ENCODE measurements around the gene GPC6. TPM values are rescaled to one million over a fixed set of nuclear protein-coding genes. Genes with fewer than 3 reads are reported as not detected.

The GPC6 gene
- polyA plus RNA-seq, 2 donors: 0.16 to 0.22 TPM

DNA sequence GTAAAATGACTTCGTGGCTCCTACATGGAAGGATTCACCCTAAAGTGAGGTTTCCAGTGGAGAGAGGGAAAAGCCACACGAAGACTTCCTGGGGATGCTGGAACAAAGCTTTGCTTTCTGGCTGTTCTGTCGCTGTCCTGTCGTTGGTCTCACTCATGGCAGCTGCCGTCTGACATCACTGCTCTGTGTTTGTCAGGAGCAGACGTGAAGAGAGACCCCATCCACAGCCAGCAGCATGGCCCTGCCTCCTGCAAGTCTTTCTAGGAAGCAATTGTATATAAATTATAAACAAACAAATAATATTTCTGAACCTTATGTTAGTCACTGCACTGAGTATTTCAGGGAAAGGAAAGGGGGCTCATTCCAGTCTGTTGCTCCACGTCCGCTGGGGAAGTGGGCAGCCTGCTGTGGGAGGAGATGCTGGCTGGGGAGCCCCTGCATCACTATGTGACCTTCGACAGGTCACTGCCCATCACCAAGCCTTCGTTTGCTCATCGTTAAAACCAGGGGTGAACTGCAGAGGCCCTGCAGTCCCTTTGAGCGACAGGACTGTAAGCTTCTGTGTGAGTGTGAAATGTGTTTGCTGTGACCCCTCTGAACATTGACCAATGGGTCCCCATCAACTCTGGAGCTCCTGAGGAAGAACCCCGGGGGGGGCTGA, 1101.9 kb downstream of the GPC6 start:
- H3K27me3 ChIP-seq (ENCODE audit: control insufficient read depth in 1 of 2, insufficient read depth in 2 of 2, low read length in 2 of 2): no peaks in the 10 kb centered on the region
- H3K9me3 ChIP-seq (ENCODE audit: control insufficient read depth in 2 of 2, insufficient read depth in 1 of 2, low read depth in 1 of 2, low read length in 1 of 2): no peaks in the 10 kb centered on the region
- WGBS, 2 donors: 84 to 87% methylated on average over 13 of the region's 13 CpGs
- H3K4me3 ChIP-seq (ENCODE audit: low read depth in 1 of 2, low read length in 2 of 2): no peak overlapping the region
- peak overlapping the region in 1 of 2 donors; percentile 28 for H3K27ac ChIP-seq (ENCODE audit: low read depth in 2 of 2, low read length in 1 of 2)
- no peaks in the 10 kb centered on the region for H3K36me3 ChIP-seq (ENCODE audit: control insufficient read depth in 2 of 2, insufficient read depth in 2 of 2, low read length in 1 of 2)
- H3K4me1 ChIP-seq (ENCODE audit: control insufficient read depth in 2 of 2, insufficient read depth in 2 of 2, low read length in 1 of 2): peaks cover 0 to 5% of the 10 kb centered on the region in 2 donors

DNA sequence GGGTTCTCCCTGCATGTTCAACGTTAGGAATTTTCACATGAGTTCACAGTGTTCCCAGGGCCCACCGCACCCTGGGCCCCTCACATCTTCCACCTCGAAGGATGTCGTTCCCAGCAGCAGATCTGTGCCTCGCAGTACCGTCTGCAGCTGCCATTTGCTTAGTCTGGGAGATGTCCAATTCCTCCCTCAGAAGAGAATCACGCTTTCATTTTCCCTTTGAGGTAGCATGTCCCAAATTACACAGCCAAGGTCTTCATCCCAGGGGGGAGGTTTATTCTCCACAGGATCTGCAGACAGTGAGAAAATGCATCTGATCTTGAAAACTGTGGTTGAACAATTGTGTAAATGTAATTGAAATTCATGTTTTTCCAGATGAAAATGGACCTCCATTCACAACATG, 1102.7 kb downstream of the GPC6 start:
- Histone ChIP-seq H3K27me3 (ENCODE audit: control insufficient read depth in 1 of 2, insufficient read depth in 2 of 2, low read length in 2 of 2) (no peaks in the 10 kb centered on the region), H3K9me3 (ENCODE audit: control insufficient read depth in 2 of 2, insufficient read depth in 1 of 2, low read depth in 1 of 2, low read length in 1 of 2) (no peaks in the 10 kb centered on the region), H3K27ac (ENCODE audit: low read depth in 2 of 2, low read length in 1 of 2) (peak overlapping the region in 1 of 2 donors; percentile 4), H3K36me3 (ENCODE audit: control insufficient read depth in 2 of 2, insufficient read depth in 2 of 2, low read length in 1 of 2) (no peaks in the 10 kb centered on the region), H3K4me3 (ENCODE audit: low read depth in 1 of 2, low read length in 2 of 2) (no peak overlapping the region), H3K4me1 (ENCODE audit: control insufficient read depth in 2 of 2, insufficient read depth in 2 of 2, low read length in 1 of 2) (peaks cover 0 to 5% of the 10 kb centered on the region in 2 donors)
- 62 to 66% methylated on average over 7 of the region's 7 CpGs for WGBS, 2 donors

DNA sequence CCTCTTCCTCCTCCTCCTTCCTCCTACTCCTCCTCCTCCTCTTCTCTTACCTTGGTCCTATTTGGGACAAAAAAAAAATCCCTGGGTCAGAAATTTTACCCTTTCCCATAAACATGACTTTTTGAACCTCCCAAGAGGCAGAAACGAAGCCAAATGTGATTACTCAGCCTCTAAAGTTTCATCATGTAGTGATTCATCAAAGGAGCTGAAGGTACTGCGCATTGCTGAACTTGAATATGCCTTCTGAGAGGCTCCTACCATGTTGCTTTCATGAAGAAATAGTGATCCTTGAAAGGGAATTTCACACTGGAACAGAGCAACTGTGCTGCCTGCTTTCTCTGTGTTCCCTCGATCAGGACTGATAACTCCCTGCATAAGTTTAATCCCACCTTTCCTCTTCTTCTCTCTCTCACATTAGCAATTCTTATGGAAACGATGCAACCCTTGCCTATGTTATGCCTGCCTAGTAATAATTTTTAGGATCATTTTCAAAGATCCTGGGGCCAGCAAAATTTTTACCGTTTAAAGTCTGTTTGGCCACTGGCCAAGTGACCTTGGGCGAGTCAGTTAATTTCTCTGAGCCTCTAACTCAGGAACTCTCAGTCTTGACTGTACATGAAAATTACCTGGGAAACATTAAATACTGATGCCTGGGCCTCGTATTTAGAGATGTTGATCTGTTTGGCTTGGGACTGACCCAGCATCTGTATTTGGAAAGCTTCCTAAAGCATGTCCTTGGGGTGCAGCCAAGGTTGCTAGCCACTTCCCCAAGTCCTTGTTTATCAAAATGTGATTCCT, 1103.3 kb downstream of the GPC6 start:
- H3K9me3 ChIP-seq (ENCODE audit: control insufficient read depth in 2 of 2, insufficient read depth in 1 of 2, low read depth in 1 of 2, low read length in 1 of 2): no peaks in the 10 kb centered on the region
- H3K27me3 ChIP-seq (ENCODE audit: control insufficient read depth in 1 of 2, insufficient read depth in 2 of 2, low read length in 2 of 2): no peaks in the 10 kb centered on the region
- no peak overlapping the region for H3K4me3 ChIP-seq (ENCODE audit: low read depth in 1 of 2, low read length in 2 of 2)
- peak overlapping the region; percentile 49 to 65 for H3K27ac ChIP-seq (ENCODE audit: low read depth in 2 of 2, low read length in 1 of 2)
- peaks cover 0 to 5% of the 10 kb centered on the region in 2 donors for H3K4me1 ChIP-seq (ENCODE audit: control insufficient read depth in 2 of 2, insufficient read depth in 2 of 2, low read length in 1 of 2)
- 33 to 40% methylated on average over 7 of the region's 7 CpGs for WGBS, 2 donors
- H3K36me3 ChIP-seq (ENCODE audit: control insufficient read depth in 2 of 2, insufficient read depth in 2 of 2, low read length in 1 of 2): no peaks in the 10 kb centered on the region

DNA sequence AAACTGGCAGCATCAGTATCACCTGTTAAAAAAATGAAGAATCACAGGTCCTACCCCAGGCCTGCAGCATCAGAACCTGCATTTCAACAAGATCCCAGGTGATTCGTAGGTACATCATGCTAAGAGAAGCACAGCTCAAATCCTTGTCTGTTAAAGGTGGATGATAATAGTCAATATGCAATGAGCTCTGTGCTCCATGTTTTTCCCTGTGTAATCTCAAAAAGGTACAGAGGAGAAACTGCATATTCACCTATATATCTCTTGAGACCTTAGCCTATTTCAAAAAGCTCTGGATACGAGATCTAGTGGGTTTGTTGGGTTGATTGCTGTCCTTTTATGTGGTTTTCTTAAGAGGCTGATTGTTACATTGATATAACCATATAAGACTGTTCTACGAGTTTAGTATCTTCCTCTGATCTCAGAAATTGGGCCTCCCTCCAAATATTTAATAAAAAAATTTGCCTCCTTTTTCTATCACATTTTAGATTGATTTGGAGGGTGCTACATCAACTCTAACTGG, 1104.0 kb downstream of the GPC6 start:
- no peaks in the 10 kb centered on the region for H3K36me3 ChIP-seq (ENCODE audit: control insufficient read depth in 2 of 2, insufficient read depth in 2 of 2, low read length in 1 of 2)
- WGBS, 2 donors: 70 to 79% methylated on average over 3 of the region's 3 CpGs
- H3K27me3 ChIP-seq (ENCODE audit: control insufficient read depth in 1 of 2, insufficient read depth in 2 of 2, low read length in 2 of 2): no peaks in the 10 kb centered on the region
- H3K27ac ChIP-seq (ENCODE audit: low read depth in 2 of 2, low read length in 1 of 2): no peak overlapping the region
- H3K4me1 ChIP-seq (ENCODE audit: control insufficient read depth in 2 of 2, insufficient read depth in 2 of 2, low read length in 1 of 2): peaks cover 0 to 5% of the 10 kb centered on the region in 2 donors
- H3K9me3 ChIP-seq (ENCODE audit: control insufficient read depth in 2 of 2, insufficient read depth in 1 of 2, low read depth in 1 of 2, low read length in 1 of 2): no peaks in the 10 kb centered on the region
- no peak overlapping the region for H3K4me3 ChIP-seq (ENCODE audit: low read depth in 1 of 2, low read length in 2 of 2)

DNA sequence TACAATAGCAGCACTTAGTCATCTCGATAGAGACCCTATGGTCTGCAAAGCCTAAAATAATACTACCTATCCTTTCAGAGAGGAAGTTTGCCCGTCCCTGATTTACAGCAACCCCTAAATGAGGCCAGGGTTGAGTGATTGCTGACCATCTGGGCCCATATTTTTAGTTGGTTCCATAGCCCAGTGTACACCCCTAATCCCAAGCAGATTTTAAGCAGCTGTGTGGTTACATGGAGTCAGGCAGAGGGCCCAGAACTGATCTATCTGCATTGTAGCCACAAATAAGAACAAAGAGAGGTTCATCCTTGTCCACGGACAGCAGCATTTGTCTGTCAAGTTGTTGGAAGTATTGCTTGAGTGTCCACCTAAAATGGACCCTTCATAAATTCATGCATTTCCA, 1104.7 kb downstream of the GPC6 start:
- 81 to 83% methylated on average over 3 of the region's 3 CpGs for WGBS, 2 donors
- no peak overlapping the region for H3K4me3 ChIP-seq (ENCODE audit: low read depth in 1 of 2, low read length in 2 of 2)
- H3K27me3 ChIP-seq (ENCODE audit: control insufficient read depth in 1 of 2, insufficient read depth in 2 of 2, low read length in 2 of 2): no peaks in the 10 kb centered on the region
- H3K4me1 ChIP-seq (ENCODE audit: control insufficient read depth in 2 of 2, insufficient read depth in 2 of 2, low read length in 1 of 2): peaks cover 0 to 5% of the 10 kb centered on the region in 2 donors
- no peaks in the 10 kb centered on the region for H3K36me3 ChIP-seq (ENCODE audit: control insufficient read depth in 2 of 2, insufficient read depth in 2 of 2, low read length in 1 of 2)
- H3K9me3 ChIP-seq (ENCODE audit: control insufficient read depth in 2 of 2, insufficient read depth in 1 of 2, low read depth in 1 of 2, low read length in 1 of 2): no peaks in the 10 kb centered on the region
- H3K27ac ChIP-seq (ENCODE audit: low read depth in 2 of 2, low read length in 1 of 2): no peak overlapping the region

DNA sequence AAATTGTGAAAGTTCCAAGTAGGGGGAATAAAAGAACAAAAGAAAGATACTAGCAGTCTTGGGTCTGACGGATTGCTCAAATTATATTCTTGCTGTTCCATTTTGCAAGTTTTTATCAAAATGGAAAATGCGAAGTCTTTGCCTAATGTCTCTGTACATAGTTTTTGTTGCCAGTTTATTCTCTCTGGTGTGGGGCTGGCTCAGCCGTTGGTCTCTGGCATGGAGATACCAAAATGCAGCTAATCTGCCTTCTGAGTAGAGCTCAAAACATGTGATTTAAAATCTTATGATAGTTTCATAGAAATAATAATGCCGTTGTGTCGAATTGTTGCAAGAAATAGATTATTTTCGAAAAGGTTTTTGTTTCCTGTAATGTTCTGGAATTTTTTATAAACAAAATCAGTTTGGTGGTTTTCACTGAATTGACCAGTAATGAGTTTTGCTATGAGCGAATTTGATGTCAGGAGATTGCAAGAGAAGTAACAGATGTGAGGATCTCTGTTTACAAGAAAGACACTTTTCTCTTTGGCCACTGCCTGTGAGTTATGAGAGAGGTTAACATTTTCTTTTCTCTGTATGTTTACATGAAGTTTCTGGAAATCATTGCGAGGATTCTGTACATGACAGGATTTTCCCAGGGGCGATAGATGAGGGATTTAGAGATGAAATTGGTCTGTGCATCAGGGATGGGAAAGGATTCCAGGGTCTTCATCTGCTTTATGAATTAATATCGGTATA, 1105.9 kb downstream of the GPC6 start:
- WGBS, 2 donors: 74 to 75% methylated on average over 10 of the region's 10 CpGs
- peaks cover 0 to 5% of the 10 kb centered on the region in 2 donors for H3K4me1 ChIP-seq (ENCODE audit: control insufficient read depth in 2 of 2, insufficient read depth in 2 of 2, low read length in 1 of 2)
- no peaks in the 10 kb centered on the region for H3K9me3 ChIP-seq (ENCODE audit: control insufficient read depth in 2 of 2, insufficient read depth in 1 of 2, low read depth in 1 of 2, low read length in 1 of 2)
- no peaks in the 10 kb centered on the region for H3K27me3 ChIP-seq (ENCODE audit: control insufficient read depth in 1 of 2, insufficient read depth in 2 of 2, low read length in 2 of 2)
- H3K27ac ChIP-seq (ENCODE audit: low read depth in 2 of 2, low read length in 1 of 2): no peak overlapping the region
- H3K4me3 ChIP-seq (ENCODE audit: low read depth in 1 of 2, low read length in 2 of 2): no peak overlapping the region
- H3K36me3 ChIP-seq (ENCODE audit: control insufficient read depth in 2 of 2, insufficient read depth in 2 of 2, low read length in 1 of 2): no peaks in the 10 kb centered on the region

DNA sequence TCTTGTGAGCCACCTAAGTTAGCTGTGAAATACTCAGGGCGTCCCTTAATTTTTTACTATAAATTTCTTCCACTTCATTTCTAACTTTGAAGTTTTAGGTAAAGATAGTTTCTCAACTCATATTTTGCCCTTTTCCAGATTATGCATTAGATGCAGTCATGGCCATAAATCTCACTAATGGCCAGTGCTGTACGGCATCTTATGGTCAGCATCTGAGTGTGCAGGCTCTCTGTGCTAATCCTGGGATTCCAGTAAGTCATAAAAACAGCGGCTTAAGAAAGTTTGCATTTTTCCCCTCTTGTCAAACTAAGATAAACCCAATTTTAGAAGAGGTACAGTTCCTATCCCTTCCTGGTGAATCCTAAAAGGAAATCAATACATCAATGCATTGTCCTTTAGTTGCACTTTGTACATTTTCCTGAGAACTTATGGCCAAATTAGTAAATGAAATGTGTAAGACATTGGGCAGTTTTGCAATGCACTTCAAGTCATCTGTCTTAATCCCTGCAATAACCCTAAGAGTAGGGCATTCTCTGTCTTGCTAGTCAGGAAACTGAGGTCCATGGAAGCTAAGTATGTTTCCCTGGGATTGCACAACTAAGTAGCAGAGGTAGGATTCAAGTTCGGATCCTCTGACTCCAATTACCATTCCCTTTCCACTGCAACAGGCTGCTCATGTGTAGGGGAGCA, 1106.7 kb downstream of the GPC6 start:
- 79 to 84% methylated on average over 4 of the region's 4 CpGs for WGBS, 2 donors
- H3K36me3 ChIP-seq (ENCODE audit: control insufficient read depth in 2 of 2, insufficient read depth in 2 of 2, low read length in 1 of 2): no peaks in the 10 kb centered on the region
- H3K4me1 ChIP-seq (ENCODE audit: control insufficient read depth in 2 of 2, insufficient read depth in 2 of 2, low read length in 1 of 2): peaks cover 0 to 5% of the 10 kb centered on the region in 2 donors
- no peaks in the 10 kb centered on the region for H3K9me3 ChIP-seq (ENCODE audit: control insufficient read depth in 2 of 2, insufficient read depth in 1 of 2, low read depth in 1 of 2, low read length in 1 of 2)
- H3K27me3 ChIP-seq (ENCODE audit: control insufficient read depth in 1 of 2, insufficient read depth in 2 of 2, low read length in 2 of 2): no peaks in the 10 kb centered on the region
- H3K4me3 ChIP-seq (ENCODE audit: low read depth in 1 of 2, low read length in 2 of 2): no peak overlapping the region
- no peak overlapping the region for H3K27ac ChIP-seq (ENCODE audit: low read depth in 2 of 2, low read length in 1 of 2)

DNA sequence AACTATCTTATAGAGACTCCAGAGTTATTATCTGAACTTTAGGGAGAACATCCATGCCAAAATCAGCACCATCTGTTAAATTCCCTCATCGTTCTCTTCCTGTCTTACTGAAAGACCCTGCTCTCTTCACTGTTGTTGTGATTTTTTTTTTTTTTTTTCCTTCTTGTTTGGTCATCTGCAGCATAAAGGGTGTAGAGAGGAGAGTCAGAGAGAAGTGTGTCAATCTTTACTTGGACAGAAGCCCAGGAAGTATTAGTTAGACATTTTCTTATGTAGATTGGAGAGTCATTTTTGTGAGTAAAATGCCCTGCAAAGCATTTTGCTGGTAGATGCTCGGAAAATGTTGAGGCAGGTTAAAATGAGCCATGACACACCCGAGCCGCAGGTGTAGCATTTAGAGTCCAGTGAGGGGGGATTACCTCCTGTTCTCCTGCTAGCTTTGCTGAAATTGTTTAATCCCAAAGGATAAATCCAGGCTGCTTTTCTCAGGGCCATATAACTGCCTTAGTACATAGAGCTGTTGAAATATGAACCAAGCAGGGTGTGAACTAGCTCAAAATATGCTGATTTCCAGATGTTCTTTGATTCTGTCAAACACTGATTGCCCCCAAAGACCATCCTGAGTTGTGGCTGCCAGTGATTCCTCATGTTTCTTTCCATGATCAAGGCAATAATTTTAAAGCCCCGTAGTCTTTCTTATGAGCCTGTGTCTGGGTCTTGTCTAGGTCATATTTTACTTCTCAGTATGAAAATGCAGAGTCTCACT, 1109.3 kb downstream of the GPC6 start:
- no peaks in the 10 kb centered on the region for H3K9me3 ChIP-seq (ENCODE audit: control insufficient read depth in 2 of 2, insufficient read depth in 1 of 2, low read depth in 1 of 2, low read length in 1 of 2)
- no peak overlapping the region for H3K27ac ChIP-seq (ENCODE audit: low read depth in 2 of 2, low read length in 1 of 2)
- H3K4me1 ChIP-seq (ENCODE audit: control insufficient read depth in 2 of 2, insufficient read depth in 2 of 2, low read length in 1 of 2): peaks cover 0 to 3% of the 10 kb centered on the region in 2 donors
- H3K36me3 ChIP-seq (ENCODE audit: control insufficient read depth in 2 of 2, insufficient read depth in 2 of 2, low read length in 1 of 2): no peaks in the 10 kb centered on the region
- no peak overlapping the region for H3K4me3 ChIP-seq (ENCODE audit: low read depth in 1 of 2, low read length in 2 of 2)
- 56 to 61% methylated on average over 5 of the region's 5 CpGs for WGBS, 2 donors
- H3K27me3 ChIP-seq (ENCODE audit: control insufficient read depth in 1 of 2, insufficient read depth in 2 of 2, low read length in 2 of 2): no peaks in the 10 kb centered on the region
